Nephron (organoid): Measurements from ENCODE around the gene SLC25A4.
A peak's percentile ranks its signal among the peaks of the same experiment; 100 is the strongest.

Experiments
- H3K27ac Mint-ChIP-seq, 3 experiments: 2 replicates each; pipeline ENCODE4 v1.8.0; 2020; ENCODE audit warnings: mixed read lengths in 3 of 3, mild to moderate bottlenecking in 2 of 3, moderate library complexity in 1 of 3
- H3K27me3 Mint-ChIP-seq: 2 replicates; pipeline ENCODE4 v1.8.0; 2021; ENCODE audit warnings: low read depth, mild to moderate bottlenecking, moderate library complexity, mixed read lengths
- H3K36me3 Mint-ChIP-seq: 2 replicates; pipeline ENCODE4 v1.8.0; 2020; ENCODE audit warnings: low read depth, mixed read lengths
- H3K4me1 Mint-ChIP-seq: 2 replicates; pipeline ENCODE4 v1.8.0; 2020; ENCODE audit warnings: mixed read lengths
- H3K4me3 Mint-ChIP-seq, 3 experiments: 2 replicates each; pipeline ENCODE4 v1.8.0; 2020; ENCODE audit warnings: mild to moderate bottlenecking in 3 of 3, mixed read lengths in 3 of 3, moderate library complexity in 2 of 3
- H3K9me3 Mint-ChIP-seq: 2 replicates; pipeline ENCODE4 v1.8.0; 2020; ENCODE audit warnings: mixed read lengths
- TF ChIP-seq, protein P1 (sequence below), 3 experiments: fragments of 200-600 bp; sonication (generic); IDR thresholded peaks; one replicate each; pipeline ENCODE4 v1.5.0; 2021; ENCODE audit warnings: antibody characterized with exemption in 3 of 3; ENCODE audit not compliant: unreplicated experiment in 3 of 3

SLC25A4 gene

DNA sequence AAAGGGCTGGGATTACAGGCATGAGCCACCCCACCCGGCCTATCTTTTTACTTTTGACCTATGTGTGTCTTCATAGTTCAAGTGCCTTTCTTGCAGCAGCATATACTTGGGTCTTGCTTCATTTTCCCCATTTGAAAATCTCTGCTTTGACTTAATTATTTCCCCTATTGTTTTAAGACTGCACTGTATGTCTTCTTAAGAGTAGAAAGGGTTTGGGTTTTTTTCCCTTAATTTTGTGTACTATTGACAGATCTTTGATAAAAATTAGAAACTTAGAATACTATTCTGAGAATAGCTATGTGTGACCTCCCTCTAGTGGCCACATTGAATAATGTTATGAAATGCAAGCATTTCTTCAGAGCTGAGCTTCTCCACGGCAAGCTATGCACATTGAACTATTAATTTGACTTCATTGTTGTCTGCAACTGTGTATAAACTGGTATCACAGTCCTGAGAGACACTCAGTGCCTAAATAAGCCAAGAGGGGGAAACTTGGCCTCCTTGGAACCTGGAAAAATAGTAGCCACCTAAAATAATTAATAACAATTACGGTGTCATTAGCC is 8.7 kb upstream of the SLC25A4 start:
- H3K4me1 Mint-ChIP-seq, result peaks cover 5% of the 10 kb centered on the region
- no peaks in the 10 kb centered on the region for H3K9me3 Mint-ChIP-seq
- no peaks in the 10 kb centered on the region for H3K36me3 Mint-ChIP-seq
- H3K27ac Mint-ChIP-seq, result no peak overlapping the region
- peaks cover 5% of the 10 kb centered on the region for H3K27me3 Mint-ChIP-seq
- no peak overlapping the region for H3K4me3 Mint-ChIP-seq
- TF ChIP-seq, protein P1, sequence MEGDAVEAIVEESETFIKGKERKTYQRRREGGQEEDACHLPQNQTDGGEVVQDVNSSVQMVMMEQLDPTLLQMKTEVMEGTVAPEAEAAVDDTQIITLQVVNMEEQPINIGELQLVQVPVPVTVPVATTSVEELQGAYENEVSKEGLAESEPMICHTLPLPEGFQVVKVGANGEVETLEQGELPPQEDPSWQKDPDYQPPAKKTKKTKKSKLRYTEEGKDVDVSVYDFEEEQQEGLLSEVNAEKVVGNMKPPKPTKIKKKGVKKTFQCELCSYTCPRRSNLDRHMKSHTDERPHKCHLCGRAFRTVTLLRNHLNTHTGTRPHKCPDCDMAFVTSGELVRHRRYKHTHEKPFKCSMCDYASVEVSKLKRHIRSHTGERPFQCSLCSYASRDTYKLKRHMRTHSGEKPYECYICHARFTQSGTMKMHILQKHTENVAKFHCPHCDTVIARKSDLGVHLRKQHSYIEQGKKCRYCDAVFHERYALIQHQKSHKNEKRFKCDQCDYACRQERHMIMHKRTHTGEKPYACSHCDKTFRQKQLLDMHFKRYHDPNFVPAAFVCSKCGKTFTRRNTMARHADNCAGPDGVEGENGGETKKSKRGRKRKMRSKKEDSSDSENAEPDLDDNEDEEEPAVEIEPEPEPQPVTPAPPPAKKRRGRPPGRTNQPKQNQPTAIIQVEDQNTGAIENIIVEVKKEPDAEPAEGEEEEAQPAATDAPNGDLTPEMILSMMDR (IDR thresholded peaks at IDR 0.05; ENCODE audit: unreplicated experiment in 3 of 3), result peak; percentile 73 to 85 (median 81)

DNA sequence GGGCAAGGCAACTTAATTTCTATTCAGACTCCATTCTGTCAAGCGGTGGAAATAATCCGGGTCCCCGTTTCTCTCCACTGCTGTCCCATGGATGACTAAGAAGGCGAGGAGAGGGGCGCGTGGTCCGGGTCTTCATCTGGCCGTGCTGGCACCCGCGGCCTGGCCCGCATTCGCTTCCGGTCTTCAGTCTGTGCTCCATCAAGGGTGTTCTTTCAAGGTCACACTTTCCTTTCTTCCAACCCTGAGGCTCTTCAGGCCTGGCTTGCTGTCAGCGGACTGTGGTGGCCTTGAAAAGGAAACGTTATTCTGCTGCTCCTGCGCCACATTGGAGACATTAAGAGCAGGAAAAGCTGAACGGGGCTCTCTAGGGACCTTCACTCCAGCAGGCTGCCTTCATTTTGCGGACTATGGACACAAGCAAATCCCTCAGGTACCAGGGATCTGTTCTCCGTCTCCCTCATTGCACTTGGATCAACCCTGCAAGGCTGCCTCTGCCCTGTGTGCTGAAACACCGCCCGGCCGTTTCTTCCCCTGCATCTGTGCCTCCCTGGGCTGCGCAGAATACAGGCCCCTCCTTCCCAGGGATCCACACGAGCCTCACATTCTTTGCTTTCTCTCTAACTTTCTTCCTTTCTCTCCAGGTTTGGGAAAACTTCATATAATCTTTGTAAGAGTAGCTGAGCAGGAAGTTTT is 5.7 kb upstream of the SLC25A4 start:
- Mint-ChIP-seq H3K4me1 (peaks cover 7% of the 10 kb centered on the region), H3K27me3 (no peaks in the 10 kb centered on the region), H3K4me3 (no peak overlapping the region), H3K36me3 (no peaks in the 10 kb centered on the region), H3K27ac (no peak overlapping the region), H3K9me3 (no peaks in the 10 kb centered on the region)
- TF ChIP-seq, protein P1 (IDR thresholded peaks at IDR 0.05; ENCODE audit: unreplicated experiment in 3 of 3), result no peak

DNA sequence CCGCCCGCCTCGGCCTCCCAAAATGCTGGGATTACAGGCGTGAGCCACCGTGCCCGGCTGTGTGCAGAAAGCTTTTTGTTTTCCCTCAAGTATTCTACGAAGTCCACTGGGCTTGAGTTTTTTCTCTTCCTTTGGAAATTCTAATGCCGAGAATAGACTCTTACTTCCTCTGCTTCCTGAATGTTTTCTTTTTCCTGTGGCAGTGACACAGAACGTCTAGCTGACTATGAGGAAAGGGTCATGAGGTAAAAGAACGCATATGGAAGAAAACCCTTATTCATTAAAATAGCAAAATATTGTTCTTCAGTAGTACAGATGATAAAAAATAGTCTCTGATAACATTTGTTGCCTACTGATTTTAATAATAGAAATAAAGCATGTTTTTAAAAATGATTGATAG is 4.9 kb upstream of the SLC25A4 start:
- H3K9me3 Mint-ChIP-seq, result no peaks in the 10 kb centered on the region
- no peaks in the 10 kb centered on the region for H3K36me3 Mint-ChIP-seq
- H3K4me1 Mint-ChIP-seq, result peaks cover 10% of the 10 kb centered on the region
- no peak overlapping the region for H3K27ac Mint-ChIP-seq
- H3K27me3 Mint-ChIP-seq, result no peaks in the 10 kb centered on the region
- TF ChIP-seq, protein P1 (IDR thresholded peaks at IDR 0.05; ENCODE audit: unreplicated experiment in 3 of 3), result no peak
- H3K4me3 Mint-ChIP-seq, result no peak overlapping the region

DNA sequence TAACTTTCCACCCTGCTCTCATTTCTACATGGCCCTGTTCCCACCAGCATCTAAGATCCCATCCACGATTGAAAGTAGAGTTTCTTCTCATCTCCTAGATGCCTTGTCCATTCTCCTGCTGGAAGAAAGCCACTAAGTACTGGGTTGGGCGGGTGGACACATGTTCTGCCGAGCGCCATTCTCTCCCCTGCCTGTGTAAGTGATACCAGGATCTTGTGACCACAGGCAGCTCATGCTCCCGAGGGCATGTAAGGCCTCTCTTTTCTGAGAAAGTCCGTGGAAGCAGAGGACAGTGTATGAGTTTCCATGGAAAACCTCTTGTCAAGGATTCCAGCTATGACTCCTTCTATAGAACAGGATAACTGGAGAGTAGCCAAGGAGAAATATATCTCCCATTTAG is 3.3 kb upstream of the SLC25A4 start:
- Mint-ChIP-seq H3K4me3 (no peak overlapping the region), H3K36me3 (no peaks in the 10 kb centered on the region), H3K4me1 (peaks cover 16% of the 10 kb centered on the region), H3K27ac (no peak overlapping the region), H3K9me3 (no peaks in the 10 kb centered on the region), H3K27me3 (no peaks in the 10 kb centered on the region)
- TF ChIP-seq, protein P1 (IDR thresholded peaks at IDR 0.05; ENCODE audit: unreplicated experiment in 3 of 3), result no peak

DNA sequence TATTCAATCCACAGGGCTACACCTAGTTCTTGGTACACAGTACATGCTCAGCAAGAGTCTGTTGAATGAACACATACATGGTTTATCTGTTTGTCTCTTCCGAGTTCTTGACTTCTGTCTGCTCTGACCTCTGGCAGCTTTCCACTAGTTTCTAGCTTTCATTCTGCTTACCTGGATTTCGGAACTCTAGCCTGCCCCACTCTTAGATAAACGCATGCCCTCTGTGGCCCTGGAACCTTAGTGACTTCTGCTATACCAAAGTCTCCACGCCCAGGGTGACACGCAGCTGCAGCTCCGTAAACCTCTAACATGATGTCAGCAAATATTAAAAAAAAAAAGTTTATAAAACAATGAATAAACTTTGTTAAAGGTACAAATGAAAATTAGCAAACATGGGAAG is 1.3 kb upstream of the SLC25A4 start:
- peak overlapping the region; percentile 58 to 74 (median 60) for H3K4me3 Mint-ChIP-seq
- no peak overlapping the region for H3K27ac Mint-ChIP-seq
- peaks cover 7% of the 10 kb centered on the region for H3K36me3 Mint-ChIP-seq
- peaks cover 24% of the 10 kb centered on the region for H3K4me1 Mint-ChIP-seq
- no peaks in the 10 kb centered on the region for H3K9me3 Mint-ChIP-seq
- TF ChIP-seq, protein P1 (IDR thresholded peaks at IDR 0.05; ENCODE audit: unreplicated experiment in 3 of 3), result no peak
- H3K27me3 Mint-ChIP-seq, result no peaks in the 10 kb centered on the region

DNA sequence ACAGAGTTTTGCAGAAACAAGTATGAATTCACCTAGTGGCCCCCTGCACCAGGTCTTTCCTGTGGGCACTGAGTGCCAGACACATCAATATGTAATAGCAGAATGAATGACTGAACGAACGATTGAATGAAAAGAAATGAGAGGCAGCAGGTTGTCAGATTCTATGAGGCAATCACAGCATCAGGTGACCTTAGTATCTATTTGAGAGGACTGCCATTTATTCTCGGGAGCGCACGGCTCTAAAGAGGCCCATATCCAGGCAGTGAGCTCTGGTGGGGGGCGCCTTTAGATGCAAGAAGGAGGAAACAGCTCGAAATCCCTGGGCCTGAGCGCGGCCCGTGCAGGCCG is 528 bp upstream of the SLC25A4 start:
- TF ChIP-seq, protein P1 (IDR thresholded peaks at IDR 0.05; ENCODE audit: unreplicated experiment in 3 of 3), result no peak
- no peaks in the 10 kb centered on the region for H3K27me3 Mint-ChIP-seq
- peaks cover 9% of the 10 kb centered on the region for H3K36me3 Mint-ChIP-seq
- peaks cover 24% of the 10 kb centered on the region for H3K4me1 Mint-ChIP-seq
- H3K9me3 Mint-ChIP-seq, result no peaks in the 10 kb centered on the region
- H3K27ac Mint-ChIP-seq, result peak overlapping the region; percentile 45 to 85 (median 77)
- H3K4me3 Mint-ChIP-seq, result peak overlapping the region; percentile 94 to 99 (median 96)
